Fibroblast of villous mesenchyme (primary cell): Measurements from ENCODE around the gene NCAN. TPM values are rescaled to one million over a fixed set of nuclear protein-coding genes. Genes with fewer than 3 reads are reported as not detected.
A peak's percentile ranks its signal among the peaks of the same experiment; 100 is the strongest.
"Not testable (repeated sequence)": the region's sequence is repeated elsewhere in the genome, so short reads cannot be mapped to it uniquely, and the experiment has no call there.

ENCODE experiments used
- DNase-seq: peaks from one replicate; pipeline ENCODE4 v3.0.0-alpha.2; 2010; ENCODE audit warnings: low read depth
- H3K4me3 ChIP-seq: 2 replicates; pipeline ENCODE4 v1.5.1; 2011; ENCODE audit warnings: low read depth, mild to moderate bottlenecking, low read length
- CTCF ChIP-seq: IDR thresholded peaks from 2 replicates; pipeline ENCODE4 v1.5.1; 2012; ENCODE audit warnings: low read depth, mild to moderate bottlenecking, low read length; ENCODE audit not compliant: insufficient read depth
- total RNA-seq: library from RNA; depleted of rRNA; stranded (reverse); fragments of >200 nt; gene quantifications from 2 replicates; pipeline ENCODE4 v1.2.3, GENCODE V29; 2012

Gene NCAN
- total RNA-seq, 1 donor = not detected

GRCh38 chr19:19170873-19171672 lies 40.7 kb upstream of the NCAN start:
- H3K4me3 ChIP-seq = no peak overlapping the region
- no peak for TF ChIP-seq CTCF
- DNase-seq = no peak

- no peak for TF ChIP-seq CTCF
- DNase-seq = peak; percentile 81
- no peak overlapping the region for H3K4me3 ChIP-seq
Observed at GRCh38 chr19:19171821-19172532, 39.8 kb upstream of the NCAN start.

GRCh38 chr19:19173243-19173642 lies 38.5 kb upstream of the NCAN start:
- not testable (repeated sequence) for DNase-seq, H3K4me3 ChIP-seq

- DNase-seq = no peak
- no peak overlapping the region for H3K4me3 ChIP-seq
- no peak for TF ChIP-seq CTCF
Observed at GRCh38 chr19:19176950-19177349, 34.8 kb upstream of the NCAN start.

GRCh38 chr19:19179548-19180441 lies 32.0 kb upstream of the NCAN start:
- no peak overlapping the region for H3K4me3 ChIP-seq
- no peak for DNase-seq
- no peak for TF ChIP-seq CTCF

- no peak for DNase-seq
- no peak for TF ChIP-seq CTCF
- no peak overlapping the region for H3K4me3 ChIP-seq
Observed at GRCh38 chr19:19181488-19181998, 30.2 kb upstream of the NCAN start.
